ENCODE data around the gene ABHD18.
"Not testable (repeated sequence)": the region's sequence is repeated elsewhere in the genome, so short reads cannot be mapped to it uniquely, and the experiment has no call there.

The ABHD18 gene

GRCh38 chr4:127993151-127993550 is 27.9 kb downstream of the ABHD18 start:
- no peak for DNase-seq

DNA sequence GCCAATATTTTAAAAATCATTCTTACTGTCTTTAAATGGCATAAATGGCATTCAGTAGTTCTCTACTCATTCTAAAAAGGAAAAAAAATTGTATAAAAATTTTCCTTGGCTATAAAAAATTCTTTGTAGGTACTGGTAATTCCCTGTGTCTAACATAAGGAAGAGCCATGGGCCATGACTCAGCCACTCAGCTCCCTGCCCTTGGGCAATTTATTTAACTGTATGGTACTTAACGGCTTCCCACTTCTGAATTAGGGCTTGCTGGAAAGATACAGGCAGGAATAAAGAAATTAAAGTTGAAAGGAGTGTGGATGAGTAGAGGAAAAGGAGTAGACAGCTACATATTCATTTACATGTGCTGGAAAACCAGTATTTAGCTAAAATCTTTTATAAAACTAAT is 30.6 kb downstream of the ABHD18 start:
- DNase-seq, result no peak

DNA sequence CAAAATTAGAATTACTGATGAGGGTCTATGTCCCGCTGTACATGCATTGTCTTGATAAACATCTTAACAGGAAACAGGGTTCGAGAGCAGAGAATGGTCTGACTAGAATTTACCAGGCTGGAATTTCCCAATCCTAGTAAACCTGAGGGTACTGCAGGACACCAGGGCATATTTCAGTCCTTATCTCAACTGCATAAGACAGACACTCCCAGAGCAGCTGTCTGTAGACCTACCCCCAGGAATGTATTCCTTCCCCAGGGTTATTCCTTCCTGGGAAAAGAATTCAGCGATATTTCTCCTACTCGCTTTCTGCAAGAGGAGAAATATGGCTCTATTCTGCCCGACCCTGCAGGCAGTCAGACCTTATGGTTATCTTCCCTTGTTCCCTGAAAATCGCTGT is 31.3 kb downstream of the ABHD18 start:
- DNase-seq, result not testable (repeated sequence)

DNA sequence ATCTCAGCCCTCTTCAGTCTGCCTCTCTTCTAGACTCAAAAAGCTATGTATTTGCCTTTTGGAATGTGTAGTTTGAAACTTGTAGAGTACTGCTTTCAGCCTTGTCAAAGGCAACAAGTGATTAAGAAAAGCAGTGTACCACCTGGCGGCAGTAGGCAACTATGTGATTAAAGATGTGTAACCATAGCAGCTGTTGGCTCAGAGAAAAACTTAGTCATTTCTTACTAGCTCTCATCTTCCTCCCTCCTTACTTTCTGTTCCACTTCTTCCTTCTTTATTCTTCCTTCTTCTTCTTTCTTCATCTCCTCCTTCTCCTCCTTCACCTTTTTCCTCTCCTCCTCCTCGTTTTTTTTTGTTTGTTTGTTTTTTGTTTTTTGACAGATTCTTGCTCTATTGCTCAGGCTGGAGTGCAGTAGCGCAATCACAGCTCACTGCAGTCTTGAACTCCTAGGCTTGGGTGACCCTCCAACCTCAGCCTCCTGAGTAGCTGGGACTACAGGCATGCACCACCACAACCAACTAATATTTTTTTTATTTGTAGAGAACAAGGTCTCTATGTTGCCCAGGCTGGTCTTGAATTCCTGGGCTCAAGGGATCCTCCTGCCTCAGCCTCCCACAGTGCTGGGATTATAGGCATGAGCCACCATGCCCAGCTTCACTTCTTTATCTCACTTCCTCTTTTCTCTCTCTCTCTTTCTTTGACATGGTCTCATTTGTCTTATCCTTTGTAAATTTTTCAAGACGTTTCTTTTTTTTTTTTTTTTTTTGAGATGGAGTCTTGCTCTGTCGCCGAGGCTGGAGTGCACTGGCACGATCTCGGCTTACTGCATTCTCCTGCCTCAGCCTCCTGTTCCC is 32.6 kb downstream of the ABHD18 start:
- DNase-seq, result no peak

- no peak for DNase-seq
Observed at GRCh38 chr4:128006592-128006991, 41.4 kb downstream of the ABHD18 start.

GRCh38 chr4:128009428-128009827 is 44.2 kb downstream of the ABHD18 start:
- no peak for DNase-seq

- DNase-seq, result no peak
Observed at GRCh38 chr4:128025319-128025718, 60.1 kb downstream of the ABHD18 start.

- DNase-seq, result no peak
Observed at GRCh38 chr4:128029907-128030306, 64.7 kb downstream of the ABHD18 start.

DNA sequence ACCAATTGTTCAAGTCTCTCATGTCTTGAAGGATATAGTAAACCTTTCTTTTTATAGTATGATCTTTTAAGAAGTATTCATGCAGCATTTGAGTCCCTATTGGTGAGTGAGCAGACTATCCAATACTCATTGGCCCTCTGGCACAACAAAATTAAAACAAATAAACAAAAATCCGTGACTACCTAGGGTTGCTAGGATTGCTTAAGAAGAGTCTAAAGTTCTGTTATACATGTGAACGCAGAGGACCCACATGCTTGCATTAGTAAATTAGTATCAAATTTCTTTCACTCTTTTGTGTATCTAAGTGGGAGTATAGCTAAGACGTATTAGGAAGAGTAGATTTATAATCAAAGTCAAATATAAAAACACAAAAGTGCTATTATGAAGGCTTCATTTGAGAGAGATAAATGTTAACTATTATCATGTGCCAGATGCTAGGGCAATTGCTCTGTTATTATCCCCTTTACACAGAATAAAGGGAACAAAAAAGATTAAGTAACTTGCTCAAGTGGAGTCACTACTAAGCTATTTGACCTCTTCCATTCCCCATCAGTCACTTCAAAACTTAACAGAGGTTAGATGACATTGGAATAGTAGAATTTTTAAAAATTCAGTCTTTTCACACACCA is 66.7 kb downstream of the ABHD18 start:
- no peak for DNase-seq

DNA sequence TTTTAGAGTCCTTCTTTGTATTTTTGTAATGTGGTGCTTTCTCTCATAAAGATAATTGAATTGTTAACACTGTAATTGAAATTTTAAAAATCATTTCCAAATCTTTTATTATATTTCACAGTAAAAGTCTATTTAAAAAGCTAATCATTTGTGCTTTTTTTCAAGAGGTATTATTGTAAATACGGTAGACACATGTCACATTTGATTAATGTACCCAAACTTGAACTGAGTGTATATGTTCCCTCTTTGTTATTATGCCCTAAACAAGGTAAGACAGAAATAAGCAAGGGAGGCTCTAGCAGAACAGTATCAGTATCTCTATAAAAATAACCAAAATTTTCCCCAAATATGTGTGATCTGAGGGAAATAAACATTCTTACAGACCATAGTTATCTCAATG is 74.4 kb downstream of the ABHD18 start:
- no peak for DNase-seq

GRCh38 chr4:128047019-128047418 is 81.8 kb downstream of the ABHD18 start:
- DNase-seq, result not testable (repeated sequence)

- DNase-seq, result not testable (repeated sequence)
Observed at GRCh38 chr4:128047514-128047913, 82.3 kb downstream of the ABHD18 start.

GRCh38 chr4:128051229-128051628 is 86.0 kb downstream of the ABHD18 start:
- not testable (repeated sequence) for DNase-seq

GRCh38 chr4:128054907-128055306 is 89.7 kb downstream of the ABHD18 start:
- DNase-seq, result not testable (repeated sequence)

DNA sequence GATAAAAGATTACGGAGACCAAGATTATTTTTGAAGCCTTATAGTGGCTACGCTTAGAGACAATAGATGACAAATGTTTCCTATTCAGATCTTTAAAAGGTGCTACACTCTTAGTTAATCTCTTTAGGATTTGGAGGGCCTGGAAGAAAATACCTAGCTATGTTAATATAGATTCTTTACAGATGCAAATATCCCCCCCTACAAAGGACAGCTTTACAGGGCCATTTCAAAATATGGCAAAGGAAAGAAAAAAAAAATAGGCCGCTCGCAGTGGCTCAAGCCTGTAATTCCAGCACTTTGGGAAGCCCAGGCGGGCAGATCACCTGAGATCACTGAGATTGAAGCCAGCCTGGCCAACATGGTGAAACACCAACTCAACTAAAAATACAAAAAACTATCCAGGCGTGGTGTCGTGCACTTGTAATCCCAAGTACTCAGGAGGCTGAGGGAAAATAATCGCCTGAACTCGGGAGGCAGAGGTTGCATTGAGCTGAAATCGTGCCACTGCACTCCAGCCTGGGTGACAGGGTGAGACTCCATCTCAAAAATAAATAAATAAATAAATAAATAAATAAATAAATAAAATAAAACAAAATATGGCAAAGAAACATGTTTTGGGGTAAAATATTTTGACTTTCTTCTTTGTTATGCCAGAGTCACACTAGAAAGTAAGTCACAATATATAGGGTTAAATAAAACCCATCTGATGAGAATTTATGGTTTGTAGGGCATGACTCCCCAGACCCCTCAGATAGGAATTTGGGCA is 90.4 kb downstream of the ABHD18 start:
- DNase-seq, result not testable (repeated sequence)

- no peak for DNase-seq
Observed at GRCh38 chr4:128056396-128056795, 91.2 kb downstream of the ABHD18 start.

GRCh38 chr4:128060121-128060698 is 95.0 kb downstream of the ABHD18 start:
- no peak for DNase-seq

GRCh38 chr4:128060699-128061565 is 95.7 kb downstream of the ABHD18 start, which contains the start of gene LARP1B:
Gene LARP1B, plus strand, starts transcription at chr4:128061312. Its CDS starts 13,640 bp downstream, at chr4:128074952.
- peak; percentile 78 to 88 (median 81) for DNase-seq

DNA sequence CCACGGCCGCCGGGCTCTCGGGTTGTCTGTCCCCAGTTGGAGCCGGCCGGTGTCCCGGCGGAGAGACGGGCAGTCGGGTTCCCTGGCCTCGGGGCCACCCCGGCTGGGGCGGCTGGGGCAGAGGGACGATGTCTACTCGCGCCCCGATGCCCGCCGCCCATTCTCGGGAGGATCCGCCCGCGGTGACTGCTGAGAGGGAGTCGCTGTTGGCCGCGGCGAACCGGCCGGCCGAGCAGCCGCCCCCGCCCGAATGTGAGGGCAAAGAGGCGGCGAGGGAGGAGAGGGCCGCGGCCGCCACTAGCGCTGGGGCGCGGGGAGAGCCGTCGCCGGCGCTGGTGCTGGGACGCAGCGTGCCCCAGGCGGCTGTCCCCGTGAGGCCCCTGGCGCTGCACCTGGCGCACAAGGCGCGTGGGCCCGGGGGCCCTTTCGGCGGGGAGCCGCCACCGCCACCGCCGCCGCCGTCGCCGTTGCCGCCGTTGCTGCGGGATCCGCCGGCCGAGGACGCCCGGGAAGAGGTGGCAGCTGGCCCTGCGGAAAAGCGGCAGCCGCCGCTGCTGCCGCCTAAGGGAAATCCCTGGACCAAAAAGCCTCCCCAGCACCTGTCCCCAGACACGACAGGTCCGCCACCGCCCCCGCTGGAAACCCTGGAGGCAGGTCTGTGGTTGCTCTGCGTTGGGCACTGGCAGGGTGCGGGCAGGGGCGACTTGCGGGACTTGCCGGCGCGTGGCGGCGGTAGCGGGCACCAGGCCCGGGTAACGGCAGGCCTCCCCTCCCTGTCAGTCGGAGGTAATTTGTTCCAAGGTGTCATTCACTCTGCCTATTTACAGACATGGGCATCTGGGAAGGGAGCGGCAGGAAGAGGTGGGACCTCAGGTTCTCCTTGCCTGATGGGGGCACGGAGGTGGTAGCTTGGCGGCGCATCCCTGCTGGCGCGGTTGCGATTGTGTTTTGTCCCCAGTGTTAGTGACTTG is 96.6 kb downstream of the ABHD18 start:
- DNase-seq, result peak; percentile 28 to 32 (median 30)

DNA sequence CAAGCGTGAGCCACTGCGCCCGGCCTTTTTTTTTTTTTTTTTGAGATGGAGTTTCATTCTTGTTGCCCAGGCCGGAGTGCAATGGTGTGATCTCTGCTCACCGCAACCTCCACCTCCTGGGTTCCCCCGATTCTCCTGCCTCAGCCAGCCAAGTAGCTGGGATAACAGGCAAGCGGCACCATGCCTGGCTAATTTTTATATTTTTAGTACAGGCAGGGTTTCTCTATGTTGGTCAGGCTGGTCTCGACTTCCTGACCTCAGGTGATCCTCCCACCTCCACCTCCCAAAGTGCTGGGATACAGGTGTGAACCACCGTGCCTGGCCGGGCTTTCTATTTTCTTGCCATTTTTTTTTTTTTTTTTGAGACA is 101.2 kb downstream of the ABHD18 start:
- not testable (repeated sequence) for DNase-seq

- no peak for DNase-seq
Observed at GRCh38 chr4:128068918-128069317, 103.7 kb downstream of the ABHD18 start.

All from activated CD4-positive, CD25-positive, alpha-beta regulatory T cell (primary cell).